ENCODE results near the gene TNRC6A. TPM values are rescaled to one million over a fixed set of nuclear protein-coding genes. Genes with fewer than 3 reads are reported as not detected.

TNRC6A gene
- total RNA-seq, 1 experiment from 2014 or later = 26.8 TPM

- no peak for DNase-seq (ENCODE audit: low read depth in 1 of 2, low spot score in 2 of 2)
- Histone ChIP-seq H3K27me3 (replicated peaks) (no peaks in the 10 kb centered on the region), H3K36me3 (peaks cover 14% of the 10 kb centered on the region), H3K4me3 (no peak overlapping the region), H3K27ac (no peak overlapping the region), H3K4me1 (replicated peaks) (peaks cover 6% of the 10 kb centered on the region), H3K9me3 (replicated peaks) (no peaks in the 10 kb centered on the region)
Observed at GRCh38 chr16:24753437-24753836, 24.0 kb downstream of the TNRC6A start.

GRCh38 chr16:24754543-24754942 lies 25.1 kb downstream of the TNRC6A start:
- Histone ChIP-seq H3K4me1 (replicated peaks) (no peaks in the 10 kb centered on the region), H3K4me3 (no peak overlapping the region), H3K9me3 (replicated peaks) (no peaks in the 10 kb centered on the region), H3K27me3 (replicated peaks) (no peaks in the 10 kb centered on the region), H3K27ac (no peak overlapping the region), H3K36me3 (peaks cover 25% of the 10 kb centered on the region)
- DNase-seq (ENCODE audit: low read depth in 1 of 2, low spot score in 2 of 2) = no peak

GRCh38 chr16:24755201-24755874 lies 25.9 kb downstream of the TNRC6A start:
- H3K36me3 ChIP-seq = peaks cover 29% of the 10 kb centered on the region
- H3K27me3 ChIP-seq (replicated peaks) = no peaks in the 10 kb centered on the region
- H3K4me3 ChIP-seq = no peak overlapping the region
- H3K27ac ChIP-seq = no peak overlapping the region
- H3K4me1 ChIP-seq (replicated peaks) = no peaks in the 10 kb centered on the region
- no peaks in the 10 kb centered on the region for H3K9me3 ChIP-seq (replicated peaks)
- DNase-seq (ENCODE audit: low read depth in 1 of 2, low spot score in 2 of 2) = no peak

GRCh38 chr16:24758373-24758772 lies 28.9 kb downstream of the TNRC6A start:
- no peaks in the 10 kb centered on the region for H3K4me1 ChIP-seq (replicated peaks)
- peaks cover 52% of the 10 kb centered on the region for H3K36me3 ChIP-seq
- DNase-seq (ENCODE audit: low read depth in 1 of 2, low spot score in 2 of 2) = no peak
- no peak overlapping the region for H3K27ac ChIP-seq
- H3K9me3 ChIP-seq (replicated peaks) = no peaks in the 10 kb centered on the region
- H3K4me3 ChIP-seq = no peak overlapping the region
- H3K27me3 ChIP-seq (replicated peaks) = no peaks in the 10 kb centered on the region

GRCh38 chr16:24759006-24759405 lies 29.6 kb downstream of the TNRC6A start:
- Histone ChIP-seq H3K36me3 (peaks cover 57% of the 10 kb centered on the region), H3K27me3 (replicated peaks) (no peaks in the 10 kb centered on the region)
- DNase-seq (ENCODE audit: low read depth in 1 of 2, low spot score in 2 of 2) = no peak

DNA sequence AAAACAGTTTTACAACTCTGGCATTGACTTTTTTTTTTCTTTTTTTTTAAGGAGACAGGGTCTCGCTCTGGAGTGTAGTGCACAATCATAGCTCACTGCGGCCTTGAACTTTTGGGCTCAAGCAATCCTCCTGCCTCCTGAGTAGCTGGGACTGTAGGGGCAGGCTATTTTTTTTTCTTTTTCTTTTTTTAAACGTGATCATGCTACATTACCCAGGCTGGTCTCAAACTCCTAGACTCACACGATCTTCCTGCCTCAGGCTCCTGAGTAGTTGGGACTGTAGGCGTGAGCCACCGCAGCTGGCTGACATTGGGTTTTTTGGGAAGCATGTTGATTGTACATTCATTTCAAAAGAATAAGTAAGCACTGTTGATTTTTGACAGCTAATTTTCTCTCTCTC lies 32.1 kb downstream of the TNRC6A start:
- no peak overlapping the region for H3K27ac ChIP-seq
- peaks cover 69% of the 10 kb centered on the region for H3K36me3 ChIP-seq

More at GRCh38 chr16:24759006-24759405, 29.6 kb downstream of the TNRC6A start:
- Histone ChIP-seq H3K27ac (no peak overlapping the region), H3K4me3 (no peak overlapping the region), H3K4me1 (replicated peaks) (no peaks in the 10 kb centered on the region), H3K9me3 (replicated peaks) (no peaks in the 10 kb centered on the region)

GRCh38 chr16:24764916-24765315 lies 35.5 kb downstream of the TNRC6A start:
- Histone ChIP-seq H3K9me3 (replicated peaks) (no peaks in the 10 kb centered on the region), H3K4me3 (no peak overlapping the region), H3K27ac (no peak overlapping the region), H3K27me3 (replicated peaks) (no peaks in the 10 kb centered on the region), H3K4me1 (replicated peaks) (no peaks in the 10 kb centered on the region), H3K36me3 (peaks cover 58% of the 10 kb centered on the region)
- DNase-seq (ENCODE audit: low read depth in 1 of 2, low spot score in 2 of 2) = no peak

More for the DNA sequence above, 32.1 kb downstream of the TNRC6A start:
- DNase-seq (ENCODE audit: low read depth in 1 of 2, low spot score in 2 of 2) = no peak
- Histone ChIP-seq H3K4me1 (replicated peaks) (no peaks in the 10 kb centered on the region), H3K9me3 (replicated peaks) (no peaks in the 10 kb centered on the region), H3K27me3 (replicated peaks) (no peaks in the 10 kb centered on the region), H3K4me3 (no peak overlapping the region)

- Histone ChIP-seq H3K4me3 (no peak overlapping the region), H3K9me3 (replicated peaks) (no peaks in the 10 kb centered on the region), H3K27me3 (replicated peaks) (no peaks in the 10 kb centered on the region)
Observed at GRCh38 chr16:24766057-24766456, 36.6 kb downstream of the TNRC6A start.

GRCh38 chr16:24769806-24770205 lies 40.4 kb downstream of the TNRC6A start:
- no peak overlapping the region for H3K4me3 ChIP-seq
- no peaks in the 10 kb centered on the region for H3K9me3 ChIP-seq (replicated peaks)
- no peak for DNase-seq (ENCODE audit: low read depth in 1 of 2, low spot score in 2 of 2)
- H3K4me1 ChIP-seq (replicated peaks) = 0 out of 2 replicates have a peak, but pooled peaks cover 6% of the 10 kb centered on the region
- H3K36me3 ChIP-seq = peaks cover 44% of the 10 kb centered on the region
- no peak overlapping the region for H3K27ac ChIP-seq
- no peaks in the 10 kb centered on the region for H3K27me3 ChIP-seq (replicated peaks)

More at GRCh38 chr16:24766057-24766456, 36.6 kb downstream of the TNRC6A start:
- Histone ChIP-seq H3K27ac (no peak overlapping the region), H3K36me3 (peaks cover 59% of the 10 kb centered on the region), H3K4me1 (replicated peaks) (0 out of 2 replicates have a peak, but pooled peaks cover 3% of the 10 kb centered on the region)
- DNase-seq (ENCODE audit: low read depth in 1 of 2, low spot score in 2 of 2) = no peak

DNA sequence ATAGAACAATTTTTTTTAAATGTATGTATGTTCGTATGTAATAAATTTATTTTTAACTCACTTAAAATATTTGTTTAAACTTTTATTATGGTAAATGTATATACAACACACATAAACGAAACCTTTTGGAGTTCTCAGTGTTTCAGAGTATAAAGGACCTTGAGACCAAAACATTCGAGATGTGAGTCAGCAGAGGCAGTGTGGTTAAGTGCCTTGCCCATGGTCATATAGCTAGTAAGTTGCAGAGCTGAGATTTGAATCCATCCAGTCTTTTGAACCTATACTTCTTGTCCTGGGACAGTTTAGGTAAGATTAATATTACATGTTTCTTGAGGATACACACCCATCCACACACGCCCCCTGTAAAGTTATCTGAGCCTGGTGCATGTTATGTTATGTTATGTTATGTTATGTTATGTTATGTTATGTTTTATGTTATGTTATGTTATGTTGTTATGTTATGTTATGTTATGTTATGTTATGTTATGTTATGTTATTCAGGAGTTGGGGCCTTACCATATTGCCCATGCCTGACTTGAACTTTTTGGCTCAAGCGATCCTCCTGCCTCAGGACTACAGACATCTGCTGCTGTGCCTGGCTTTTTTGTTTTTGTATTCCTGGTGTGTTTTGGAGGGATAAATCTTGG lies 41.8 kb downstream of the TNRC6A start:
- no peaks in the 10 kb centered on the region for H3K9me3 ChIP-seq (replicated peaks)
- H3K27ac ChIP-seq = no peak overlapping the region
- H3K27me3 ChIP-seq (replicated peaks) = no peaks in the 10 kb centered on the region
- no peak overlapping the region for H3K4me3 ChIP-seq
- no peak for DNase-seq (ENCODE audit: low read depth in 1 of 2, low spot score in 2 of 2)
- H3K4me1 ChIP-seq (replicated peaks) = 0 out of 2 replicates have a peak, but pooled peaks cover 6% of the 10 kb centered on the region
- H3K36me3 ChIP-seq = peaks cover 48% of the 10 kb centered on the region

- Histone ChIP-seq H3K36me3 (peaks cover 50% of the 10 kb centered on the region), H3K27ac (no peak overlapping the region), H3K4me1 (replicated peaks) (0 out of 2 replicates have a peak, but pooled peaks cover 6% of the 10 kb centered on the region), H3K27me3 (replicated peaks) (no peaks in the 10 kb centered on the region), H3K4me3 (no peak overlapping the region), H3K9me3 (replicated peaks) (no peaks in the 10 kb centered on the region)
- DNase-seq (ENCODE audit: low read depth in 1 of 2, low spot score in 2 of 2) = no peak
Observed at GRCh38 chr16:24771779-24772157, 42.3 kb downstream of the TNRC6A start.

- Histone ChIP-seq H3K36me3 (peaks cover 66% of the 10 kb centered on the region), H3K9me3 (replicated peaks) (no peaks in the 10 kb centered on the region), H3K4me3 (no peak overlapping the region), H3K27me3 (replicated peaks) (no peaks in the 10 kb centered on the region), H3K27ac (no peak overlapping the region), H3K4me1 (replicated peaks) (0 out of 2 replicates have a peak, but pooled peaks cover 6% of the 10 kb centered on the region)
- DNase-seq (ENCODE audit: low read depth in 1 of 2, low spot score in 2 of 2) = no peak
Observed at GRCh38 chr16:24773771-24774427, 44.4 kb downstream of the TNRC6A start.

DNA sequence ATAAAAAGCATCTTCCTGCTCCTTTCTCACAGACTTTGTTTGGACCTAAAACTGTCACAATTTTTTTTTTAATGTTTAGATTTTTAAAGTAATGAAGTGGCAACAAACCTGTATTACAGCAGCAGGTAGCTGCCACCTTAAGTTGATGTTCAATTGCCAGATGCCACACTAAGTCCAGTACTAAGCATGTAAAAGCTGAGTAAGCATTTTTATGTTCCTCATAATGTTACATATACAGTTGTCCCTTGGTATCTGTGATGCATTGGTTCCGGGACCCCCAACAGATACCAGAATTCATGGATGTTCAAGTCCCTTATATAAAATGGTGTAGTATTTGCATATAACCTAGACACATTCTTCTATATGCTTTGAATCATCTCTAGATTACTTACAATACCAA lies 45.1 kb downstream of the TNRC6A start:
- Histone ChIP-seq H3K4me1 (replicated peaks) (0 out of 2 replicates have a peak, but pooled peaks cover 6% of the 10 kb centered on the region), H3K27me3 (replicated peaks) (no peaks in the 10 kb centered on the region), H3K4me3 (no peak overlapping the region), H3K27ac (no peak overlapping the region), H3K36me3 (peaks cover 72% of the 10 kb centered on the region), H3K9me3 (replicated peaks) (no peaks in the 10 kb centered on the region)
- no peak for DNase-seq (ENCODE audit: low read depth in 1 of 2, low spot score in 2 of 2)

- H3K27ac ChIP-seq = no peak overlapping the region
- no peaks in the 10 kb centered on the region for H3K27me3 ChIP-seq (replicated peaks)
- peaks cover 79% of the 10 kb centered on the region for H3K36me3 ChIP-seq
- 0 out of 2 replicates have a peak, but pooled peaks cover 6% of the 10 kb centered on the region for H3K4me1 ChIP-seq (replicated peaks)
- H3K4me3 ChIP-seq = no peak overlapping the region
- DNase-seq (ENCODE audit: low read depth in 1 of 2, low spot score in 2 of 2) = no peak
- no peaks in the 10 kb centered on the region for H3K9me3 ChIP-seq (replicated peaks)
Observed at GRCh38 chr16:24775455-24775854, 46.0 kb downstream of the TNRC6A start.

All from SJSA1 (cell line).